ENCODE data around the gene COG8. TPM values are rescaled to one million over a fixed set of nuclear protein-coding genes. Genes with fewer than 3 reads are reported as not detected.
A peak's percentile ranks its signal among the peaks of the same experiment; 100 is the strongest.

The COG8 gene, protein sequence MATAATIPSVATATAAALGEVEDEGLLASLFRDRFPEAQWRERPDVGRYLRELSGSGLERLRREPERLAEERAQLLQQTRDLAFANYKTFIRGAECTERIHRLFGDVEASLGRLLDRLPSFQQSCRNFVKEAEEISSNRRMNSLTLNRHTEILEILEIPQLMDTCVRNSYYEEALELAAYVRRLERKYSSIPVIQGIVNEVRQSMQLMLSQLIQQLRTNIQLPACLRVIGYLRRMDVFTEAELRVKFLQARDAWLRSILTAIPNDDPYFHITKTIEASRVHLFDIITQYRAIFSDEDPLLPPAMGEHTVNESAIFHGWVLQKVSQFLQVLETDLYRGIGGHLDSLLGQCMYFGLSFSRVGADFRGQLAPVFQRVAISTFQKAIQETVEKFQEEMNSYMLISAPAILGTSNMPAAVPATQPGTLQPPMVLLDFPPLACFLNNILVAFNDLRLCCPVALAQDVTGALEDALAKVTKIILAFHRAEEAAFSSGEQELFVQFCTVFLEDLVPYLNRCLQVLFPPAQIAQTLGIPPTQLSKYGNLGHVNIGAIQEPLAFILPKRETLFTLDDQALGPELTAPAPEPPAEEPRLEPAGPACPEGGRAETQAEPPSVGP
- total RNA-seq (25.1 and 31.6 TPM in 2 replicates), polyA plus RNA-seq (29.0 and 33.2 TPM in 2 replicates), polyA minus RNA-seq (33.7 and 40.4 TPM in 2 replicates), Bru-seq, nascent RNA (percentile 67 among the genes with signal in this experiment), BruChase-seq, experiment 1, labeled RNA remaining after a 6-hour chase (percentile 88 among the genes with signal in this experiment), BruChase-seq, experiment 2, labeled RNA remaining after a 2-hour chase (percentile 87 among the genes with signal in this experiment)
- polyA plus RNA-seq (2011; cell fraction: cytosol; rRNA removed): 22.4 and 24.1 TPM in 2 replicates
- 18.7 and 19.8 TPM in 2 replicates for polyA plus RNA-seq (2011; cell fraction: nucleus; rRNA removed)
- 14.8 and 19.5 TPM in 2 replicates for polyA plus RNA-seq (2012)
- polyA minus RNA-seq (2011; cell fraction: cytosol; rRNA and poly(A)+ RNA removed): 43.8 TPM
- 19.0 and 21.7 TPM in 2 replicates for polyA minus RNA-seq (2011; cell fraction: nucleus; rRNA and poly(A)+ RNA removed)
- long read RNA-seq, full-length matches to known transcripts: 50 of 87 reads
- long read RNA-seq, partial matches to known transcripts: 20 of 87 reads
- long read RNA-seq, other reads (novel, unspliced or antisense): 17 of 87 reads

DNA sequence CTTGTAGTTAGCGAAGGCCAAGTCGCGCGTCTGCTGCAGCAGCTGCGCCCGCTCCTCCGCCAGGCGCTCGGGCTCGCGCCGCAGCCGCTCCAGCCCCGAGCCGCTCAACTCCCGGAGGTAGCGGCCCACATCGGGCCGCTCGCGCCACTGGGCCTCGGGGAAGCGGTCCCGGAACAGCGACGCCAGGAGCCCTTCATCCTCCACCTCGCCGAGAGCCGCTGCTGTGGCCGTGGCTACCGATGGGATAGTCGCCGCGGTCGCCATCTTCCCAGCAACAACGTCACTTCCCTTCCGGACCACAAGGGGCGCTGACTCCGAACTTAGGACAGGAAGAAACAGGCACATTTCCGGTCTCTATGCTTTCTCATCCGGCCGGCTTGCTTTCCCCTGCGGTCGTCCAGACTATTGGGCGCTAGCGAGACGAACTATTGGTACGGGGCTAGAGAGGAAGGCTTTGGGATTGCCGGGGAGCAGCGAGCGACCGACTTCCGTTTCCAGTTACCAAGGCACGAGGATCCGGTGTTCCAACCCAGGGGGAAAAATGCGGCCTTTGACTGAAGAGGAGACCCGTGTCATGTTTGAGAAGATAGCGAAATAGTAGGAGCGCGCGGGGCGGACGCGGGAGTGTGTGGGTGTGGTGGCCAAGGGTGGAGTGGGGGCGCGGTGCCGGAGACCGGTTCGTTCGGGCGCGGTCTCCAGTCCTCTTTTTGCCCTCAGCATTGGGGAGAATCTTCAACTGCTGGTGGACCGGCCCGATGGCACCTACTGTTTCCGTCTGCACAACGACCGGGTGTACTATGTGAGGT is at the start of gene COG8, which contains the start of gene NIP7:
COG8 (minus strand) TSS at position 276 of the 806 bp plus-strand sequence; CDS start at position 264, 12 bp downstream.
NIP7 (plus strand) TSS at position 484 of the 806 bp plus-strand sequence; CDS start at position 542, 58 bp downstream.
- CTCF ChIA-PET: interaction anchor here (1.0 to 1.2 kb wide), 3 partner anchors 10 to 415 kb away, joined by 5 read pairs; partner anchors contain the start of gene NOB1
- intact Hi-C loops (cut with micrococcal nuclease): loop anchor here (1.0 kb wide), 3 partner anchors 9 to 46 kb away; partner anchors contain the start of genes PDF and VPS4A
- peaks cover 29% of the 10 kb centered on the region for H3K79me2 ChIP-seq (ENCODE audit: control insufficient read depth, insufficient read depth, low read length)

More for the DNA sequence above, at the start of gene COG8, which contains the start of gene NIP7:
- H3K9me3 ChIP-seq (replicated peaks; ENCODE audit: control insufficient read depth, insufficient read depth, low read length): no peaks in the 10 kb centered on the region
- DNase-seq (ENCODE audit: low read depth, low spot score) (peak; percentile 96), FAIRE-seq (peak; percentile 95)
- H2AFZ ChIP-seq (ENCODE audit: low read depth, low read length): peak within 1 kb of the TSS; percentile 82
- no peaks in the 10 kb centered on the region for H4K20me1 ChIP-seq (replicated peaks; ENCODE audit: control insufficient read depth, extremely low read depth, insufficient read depth, low read length)
- peak within 1 kb of the TSS; percentile 90 for H3K9ac ChIP-seq (replicated peaks; ENCODE audit: extremely low read depth, insufficient read depth, low read length)
- dilution Hi-C loops (cut with MboI; ENCODE audit: extremely low pct_ligation_motif_present, low sequenced_read_pairs): no loop called here
- no peaks in the 10 kb centered on the region for H3K9me1 ChIP-seq (replicated peaks; ENCODE audit: control insufficient read depth, extremely low read depth, insufficient read depth, low read length)
- H3K4me2 ChIP-seq (ENCODE audit: insufficient read depth, low read length): peak within 1 kb of the TSS; percentile 87
- TF ChIP-seq, protein P1, sequence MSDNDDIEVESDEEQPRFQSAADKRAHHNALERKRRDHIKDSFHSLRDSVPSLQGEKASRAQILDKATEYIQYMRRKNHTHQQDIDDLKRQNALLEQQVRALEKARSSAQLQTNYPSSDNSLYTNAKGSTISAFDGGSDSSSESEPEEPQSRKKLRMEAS (IDR thresholded peaks at IDR 0.05; ENCODE audit: insufficient read depth, insufficient read length): peak; percentile 54
- TF ChIP-seq MYC (IDR thresholded peaks at IDR 0.05; ENCODE audit: low read depth, low read length) (peak; percentile 76), POLR2A (IDR thresholded peaks at IDR 0.05; ENCODE audit: low read depth, low read length) (peak; percentile 94), POLR2AphosphoS5 (IDR thresholded peaks at IDR 0.05; ENCODE audit: insufficient read depth, low read depth, low read length) (peak; percentile 96), GATA2 (IDR thresholded peaks at IDR 0.05; ENCODE audit: insufficient read depth, insufficient read length, low read depth, low read length) (no peak), EZH2 (IDR thresholded peaks at IDR 0.05; ENCODE audit: borderline replicate concordance, low read depth, low read length, severe bottlenecking) (no peak), FOS (IDR thresholded peaks at IDR 0.05; ENCODE audit: borderline replicate concordance, insufficient read depth, low read length) (no peak), JUN (IDR thresholded peaks at IDR 0.05; ENCODE audit: borderline replicate concordance, insufficient read depth, insufficient read length, low read depth) (peak; percentile 21)
- TF ChIP-seq, protein P2, sequence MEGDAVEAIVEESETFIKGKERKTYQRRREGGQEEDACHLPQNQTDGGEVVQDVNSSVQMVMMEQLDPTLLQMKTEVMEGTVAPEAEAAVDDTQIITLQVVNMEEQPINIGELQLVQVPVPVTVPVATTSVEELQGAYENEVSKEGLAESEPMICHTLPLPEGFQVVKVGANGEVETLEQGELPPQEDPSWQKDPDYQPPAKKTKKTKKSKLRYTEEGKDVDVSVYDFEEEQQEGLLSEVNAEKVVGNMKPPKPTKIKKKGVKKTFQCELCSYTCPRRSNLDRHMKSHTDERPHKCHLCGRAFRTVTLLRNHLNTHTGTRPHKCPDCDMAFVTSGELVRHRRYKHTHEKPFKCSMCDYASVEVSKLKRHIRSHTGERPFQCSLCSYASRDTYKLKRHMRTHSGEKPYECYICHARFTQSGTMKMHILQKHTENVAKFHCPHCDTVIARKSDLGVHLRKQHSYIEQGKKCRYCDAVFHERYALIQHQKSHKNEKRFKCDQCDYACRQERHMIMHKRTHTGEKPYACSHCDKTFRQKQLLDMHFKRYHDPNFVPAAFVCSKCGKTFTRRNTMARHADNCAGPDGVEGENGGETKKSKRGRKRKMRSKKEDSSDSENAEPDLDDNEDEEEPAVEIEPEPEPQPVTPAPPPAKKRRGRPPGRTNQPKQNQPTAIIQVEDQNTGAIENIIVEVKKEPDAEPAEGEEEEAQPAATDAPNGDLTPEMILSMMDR (IDR thresholded peaks at IDR 0.05; ENCODE audit: extremely low read depth in 1 of 2, insufficient read depth in 1 of 2, low read depth in 1 of 2, low read length in 2 of 2): peak; percentile 82 to 87
- peaks cover 16% of the 10 kb centered on the region for H3K4me1 ChIP-seq (ENCODE audit: control insufficient read depth, extremely low read depth, insufficient read depth, low read length)
- BruUV-seq (replicated peaks): no TSS peak
- H3K4me3 ChIP-seq (replicated peaks in 1 of 3; ENCODE audit: insufficient read depth in 1 of 3, low read depth in 1 of 3, low read length in 3 of 3): peak within 1 kb of the TSS; percentile 55 to 81 (median 75)
- H3K36me3 ChIP-seq (ENCODE audit: control insufficient read depth in 2 of 2, extremely low read depth in 1 of 2, insufficient read depth in 2 of 2, low read length in 2 of 2): peaks cover 10 to 22% of the 10 kb centered on the region in 2 experiments
- H3K27ac ChIP-seq (ENCODE audit: insufficient read depth, low read depth, low read length): peak within 1 kb of the TSS; percentile 86
- no peaks in the 10 kb centered on the region for H3K27me3 ChIP-seq (ENCODE audit: control insufficient read depth in 2 of 2, insufficient read depth in 2 of 2, low read length in 2 of 2)
- POLR2A ChIA-PET: interaction anchor here (1.3 kb wide), 1 partner anchor 9 kb away, joined by 3 read pairs; the partner anchor contains the start of gene PDF

All from endothelial cell of umbilical vein (primary cell).